ENCODE results near the gene SLK. TPM values are rescaled to one million over a fixed set of nuclear protein-coding genes. Genes with fewer than 3 reads are reported as not detected.
A peak's percentile ranks its signal among the peaks of the same experiment; 100 is the strongest.

Gene SLK
- total RNA-seq, 1 donor from 2014 or later: 57.7 TPM

DNA sequence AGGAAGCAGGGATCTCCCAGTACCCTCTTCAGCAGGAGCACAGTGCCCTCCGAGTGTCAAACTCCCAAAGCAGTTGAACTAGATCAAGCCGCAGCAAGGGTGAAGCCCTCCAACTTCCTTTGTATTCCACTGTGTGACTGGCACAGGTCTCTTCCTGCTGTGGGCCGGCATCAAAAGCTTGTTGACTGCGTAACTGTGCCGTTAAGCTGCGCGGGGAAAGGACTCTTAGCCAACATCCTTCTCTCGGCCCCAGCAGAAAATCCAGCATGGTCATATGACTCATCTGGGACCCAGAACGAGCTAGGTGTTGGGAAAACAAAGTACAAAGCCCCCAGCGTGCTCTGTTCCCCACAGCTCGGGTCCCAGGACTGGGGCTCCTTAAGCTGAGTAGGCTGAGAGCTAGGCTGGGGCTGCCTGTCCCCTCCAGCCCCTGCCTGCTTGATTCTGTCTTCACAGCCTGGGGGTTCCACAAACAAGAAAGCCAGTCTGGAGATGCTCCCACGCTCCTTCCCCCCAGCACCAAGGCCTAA lies 66.5 kb downstream of the SLK start:
- no peak for DNase-seq (ENCODE audit: low read depth)

GRCh38 chr10:104033966-104034365 lies 67.0 kb downstream of the SLK start:
- no peak for DNase-seq (ENCODE audit: low read depth)

DNA sequence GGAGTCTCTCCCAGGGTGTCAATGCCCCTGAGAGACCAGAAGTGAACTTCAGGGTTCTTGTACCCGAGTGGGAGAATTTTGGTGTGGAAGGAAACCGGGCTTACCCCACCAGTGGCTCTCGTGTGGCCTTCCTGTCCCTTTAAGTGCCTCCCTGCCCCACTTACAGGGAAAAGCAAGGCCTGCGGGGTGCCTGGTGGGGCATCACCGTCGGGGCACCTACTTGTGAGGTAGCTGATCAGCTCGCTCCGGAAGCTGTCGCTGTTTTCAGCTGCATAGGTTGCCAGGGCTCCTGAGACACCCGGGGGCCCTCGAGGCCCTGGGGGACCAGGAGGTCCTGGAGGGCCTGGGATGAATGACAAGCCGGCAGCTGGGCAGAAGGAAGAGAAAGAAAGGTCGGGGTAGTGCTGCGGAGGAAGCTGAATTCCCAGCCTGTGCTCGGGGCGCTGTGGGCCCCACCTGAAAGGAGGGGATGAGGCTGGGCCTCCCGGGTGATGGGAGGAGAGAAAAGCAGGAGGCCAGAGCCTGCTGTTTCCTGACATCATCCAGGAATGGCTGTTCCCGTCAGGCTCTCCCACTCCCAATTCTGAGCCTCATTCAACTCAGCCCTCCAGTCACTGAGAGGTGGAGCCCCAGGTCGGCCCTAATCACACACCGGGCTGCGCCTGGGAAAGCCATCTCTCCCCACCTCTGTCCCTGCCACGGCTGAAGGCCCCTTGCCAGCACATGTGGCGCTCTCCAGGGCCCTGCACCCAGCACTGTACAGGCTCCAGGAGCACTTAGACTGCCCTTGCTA lies 67.7 kb downstream of the SLK start:
- no peak for DNase-seq (ENCODE audit: low read depth)

GRCh38 chr10:104035194-104036068 lies 68.5 kb downstream of the SLK start:
- no peak for DNase-seq (ENCODE audit: low read depth)

GRCh38 chr10:104036069-104036384 lies 69.1 kb downstream of the SLK start:
- DNase-seq (ENCODE audit: low read depth): no peak

DNA sequence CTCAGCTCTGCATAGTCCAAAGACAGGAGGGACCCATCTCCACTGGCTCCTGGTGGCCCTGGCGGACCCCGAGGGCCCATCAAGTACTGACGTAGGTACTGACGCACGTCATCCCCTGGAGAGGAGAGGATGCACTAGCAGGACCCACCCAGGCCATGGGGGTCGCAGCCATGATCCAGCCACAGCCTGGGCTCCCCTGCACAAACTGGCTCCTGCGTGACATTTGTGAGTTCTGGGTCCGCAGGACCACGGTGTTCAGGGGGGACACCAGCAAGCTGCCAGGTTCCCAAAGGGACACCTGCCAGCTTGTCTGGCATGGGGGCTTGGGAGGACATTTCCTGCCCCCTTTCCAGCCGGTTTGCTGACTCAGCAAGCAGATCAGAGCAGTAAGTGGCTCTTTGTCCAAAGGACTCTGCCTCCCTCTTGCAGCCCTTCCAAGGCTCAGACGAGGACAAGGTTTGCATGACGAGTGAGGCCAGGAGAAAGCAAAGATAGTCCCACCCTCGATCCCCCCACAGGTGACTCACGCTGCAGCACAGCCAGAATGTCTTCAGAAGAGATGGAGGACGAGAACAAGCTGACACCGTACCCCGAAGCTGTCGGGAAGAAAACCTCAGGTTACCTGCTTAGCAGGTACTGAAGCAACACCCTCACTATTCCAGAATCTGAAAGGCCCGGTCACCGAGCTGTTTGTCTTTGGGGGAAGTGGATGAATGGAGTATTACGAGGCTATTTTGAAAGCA lies 69.7 kb downstream of the SLK start:
- DNase-seq (ENCODE audit: low read depth): no peak

- DNase-seq (ENCODE audit: low read depth): no peak
These were observed 70.5 kb downstream of the SLK start for GRCh38 chr10:104037261-104037951.

- DNase-seq (ENCODE audit: low read depth): no peak
These were observed 71.6 kb downstream of the SLK start for GRCh38 chr10:104038537-104038936.

DNA sequence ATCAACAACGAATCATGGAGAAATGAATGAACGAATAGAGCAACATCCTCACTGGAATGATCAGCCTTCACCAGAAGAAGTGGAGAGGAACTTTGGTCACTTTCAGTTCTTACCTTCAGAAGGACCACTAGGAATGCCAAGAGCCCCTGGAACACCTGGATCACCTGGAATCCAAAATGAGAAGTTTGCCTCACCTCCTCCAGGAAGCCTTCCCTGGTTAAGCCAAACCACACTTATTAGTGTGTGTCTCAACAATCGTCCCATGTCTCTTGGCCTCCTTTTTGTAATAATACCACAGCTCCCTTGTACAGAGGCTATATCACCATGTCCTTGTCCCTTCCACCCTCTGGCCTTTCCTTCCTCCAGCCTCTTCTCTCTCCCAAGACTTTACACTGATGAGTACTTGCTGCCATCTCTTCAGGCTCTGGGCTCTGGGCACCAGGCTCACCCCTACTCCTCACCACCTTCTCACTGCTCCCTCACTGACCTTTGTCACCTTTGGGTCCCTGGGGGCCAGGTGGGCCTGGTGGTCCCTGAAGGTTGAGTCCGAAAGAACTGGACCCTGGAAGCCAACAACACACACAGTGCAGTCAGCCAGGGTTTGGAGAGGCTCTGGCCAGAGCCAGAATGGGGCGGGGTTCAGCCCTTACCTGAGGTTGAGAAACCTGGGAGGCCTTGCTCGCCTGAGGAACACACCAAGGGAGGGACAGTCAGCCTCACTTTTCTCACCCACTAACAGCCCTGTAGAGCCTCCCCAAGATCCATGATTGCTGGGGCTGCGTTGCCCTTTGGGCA lies 72.2 kb downstream of the SLK start:
- DNase-seq (ENCODE audit: low read depth): no peak

GRCh38 chr10:104040382-104040781 lies 73.4 kb downstream of the SLK start:
- DNase-seq (ENCODE audit: low read depth): no peak

GRCh38 chr10:104040862-104041789 lies 74.2 kb downstream of the SLK start:
- DNase-seq (ENCODE audit: low read depth): no peak

- no peak for DNase-seq (ENCODE audit: low read depth)
These were observed 75.1 kb downstream of the SLK start for GRCh38 chr10:104041891-104042535.

- DNase-seq (ENCODE audit: low read depth): no peak
These were observed 76.4 kb downstream of the SLK start for GRCh38 chr10:104043185-104043830.

GRCh38 chr10:104043854-104044253 lies 76.9 kb downstream of the SLK start:
- DNase-seq (ENCODE audit: low read depth): no peak

- DNase-seq (ENCODE audit: low read depth): peak; percentile 73
These were observed 78.5 kb downstream of the SLK start for GRCh38 chr10:104045151-104046089.

DNA sequence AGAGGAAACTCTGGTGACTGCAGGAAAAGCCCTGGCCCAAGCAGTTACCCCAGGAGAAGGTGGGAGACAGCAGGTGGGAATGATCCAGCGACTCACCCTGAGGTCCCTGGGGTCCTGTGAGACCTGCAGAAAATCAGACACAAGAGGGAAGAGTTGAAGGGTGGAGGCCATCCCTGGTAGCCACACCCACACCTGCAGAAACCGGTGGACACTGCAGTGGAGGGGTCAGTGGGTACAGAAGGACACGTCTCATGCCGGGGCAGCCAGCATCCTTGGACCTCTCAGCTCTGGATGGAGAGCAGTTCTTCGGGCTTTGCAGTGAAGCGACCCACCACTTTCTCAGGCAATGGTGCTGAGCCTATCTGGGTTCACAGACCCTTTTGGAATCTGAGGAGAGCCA lies 79.7 kb downstream of the SLK start:
- DNase-seq (ENCODE audit: low read depth): no peak
